Esophagus squamous epithelium (tissue), 5 donors: ENCODE data around the gene ENDOV. TPM values are rescaled to one million over a fixed set of nuclear protein-coding genes. Genes with fewer than 3 reads are reported as not detected.
A peak's percentile ranks its signal among the peaks of the same experiment; 100 is the strongest.

Source experiments
- DNase-seq: peaks from one replicate; lab custom pipeline; 2025; lab: John Stamatoyannopoulos, UW
- H3K27ac ChIP-seq, 4 donors: fragments of 200-600 bp; sonication (generic); one replicate each; pipeline ENCODE4 v1.5.1; 2016 to 2019; ENCODE audit warnings: mild to moderate bottlenecking in 1 of 4
- H3K27me3 ChIP-seq, 4 donors: fragments of 200-600 bp; sonication (generic); 1 replicate in 3 of 4; 2 replicates in 1 of 4; pipeline versions ENCODE4 v1.5.1 to v1.6.0; 2017 to 2021; ENCODE audit warnings: antibody characterized with exemption in 1 of 4
- H3K36me3 ChIP-seq, 3 donors: fragments of 200-600 bp; sonication (generic); one replicate each; pipeline ENCODE4 v1.5.1; 2016 to 2019
- H3K4me1 ChIP-seq, 3 donors: fragments of 200-600 bp; sonication (generic); one replicate each; pipeline ENCODE4 v1.5.1; 2017 to 2019
- H3K4me3 ChIP-seq, 4 donors: fragments of 200-600 bp; sonication (generic); 1 replicate in 3 of 4; 2 replicates in 1 of 4; pipeline ENCODE4 v1.5.1; 2016 to 2019; ENCODE audit warnings: mild to moderate bottlenecking in 2 of 4, moderate library complexity in 1 of 4
- H3K9me3 ChIP-seq, 3 donors: fragments of 200-600 bp; sonication (generic); one replicate each; pipeline ENCODE4 v1.5.1; 2016 to 2019
- CTCF ChIP-seq, 6 experiments: fragments of 450-650 bp in 4 of 6; fragments of 200-600 bp in 2 of 6; sonication (generic) in 2 of 6; IDR thresholded peaks; one replicate each; pipeline ENCODE4 v1.5.1; 2016 to 2019; ENCODE audit warnings: antibody characterized with exemption in 6 of 6, mild to moderate bottlenecking in 4 of 6, moderate library complexity in 4 of 6
- POLR2A ChIP-seq, 4 donors: fragments of 450-650 bp; IDR thresholded peaks; one replicate each; pipeline ENCODE4 v1.6.1; 2017; ENCODE audit warnings: antibody characterized with exemption in 4 of 4, mild to moderate bottlenecking in 4 of 4, moderate library complexity in 3 of 4
- WGBS, 2 donors: methylation state at CpG; one replicate each; pipeline ENCODE4 v1.1.5; 2018; 5-methylcytosine and 5-hydroxymethylcytosine counted together
- intact Hi-C: fragments of 100-400 bp; cut with DNase I; formaldehyde crosslinking; loops from one replicate; pipeline ENCODE4 v1.15.0; 2022
- total RNA-seq, 4 donors: library from RNA; depleted of rRNA; stranded (reverse); fragments of >200 nt; gene quantifications; one replicate each; pipeline ENCODE4 v1.1.0, GENCODE V29; 2016
- donor health status: DM: yes; HTN: yes; CAD: no.

The ENDOV gene
- total RNA-seq, 4 donors from 2014 or later: 7.4 to 16.0 (median 14.5) TPM

GRCh38 chr17:80451104-80451775 is 36.3 kb downstream of the ENDOV start:
- DNase-seq: no peak
- Histone ChIP-seq H3K27me3 (no peaks in the 10 kb centered on the region), H3K9me3 (no peaks in the 10 kb centered on the region), H3K36me3 (no peaks in the 10 kb centered on the region), H3K27ac (no peak overlapping the region), H3K4me1 (peaks cover 9 to 37% (median 13%) of the 10 kb centered on the region in 3 donors), H3K4me3 (no peak overlapping the region)
- intact Hi-C loops: no loop called here
- TF ChIP-seq POLR2A (IDR thresholded peaks at IDR 0.05): no peak
- WGBS, 2 donors: 81 to 91% methylated on average over 4 to 6 of the region's 9 CpGs

- Histone ChIP-seq H3K4me1 (peaks cover 11 to 48% (median 13%) of the 10 kb centered on the region in 3 donors), H3K27me3 (no peaks in the 10 kb centered on the region), H3K36me3 (no peaks in the 10 kb centered on the region), H3K27ac (no peak overlapping the region), H3K4me3 (no peak overlapping the region), H3K9me3 (no peaks in the 10 kb centered on the region)
- no peak for DNase-seq
- intact Hi-C loops: no loop called here
- TF ChIP-seq CTCF (IDR thresholded peaks at IDR 0.05) (no peak), POLR2A (IDR thresholded peaks at IDR 0.05) (no peak)
- 75 to 80% methylated on average over 2 of the region's 14 CpGs for WGBS, 2 donors
Observed at GRCh38 chr17:80452173-80452915, 37.4 kb downstream of the ENDOV start.

- H3K4me3 ChIP-seq: peak overlapping the region in 3 of 4 donors; percentile 69 to 79 (median 73)
- intact Hi-C loops: no loop called here
Observed at GRCh38 chr17:80453126-80453997, 38.4 kb downstream of the ENDOV start.

GRCh38 chr17:80453998-80454556 is 39.1 kb downstream of the ENDOV start:
- Histone ChIP-seq H3K27ac (peak overlapping the region; percentile 95 to 98 (median 97)), H3K27me3 (peaks cover 0 to 11% (median 0%) of the 10 kb centered on the region in 4 donors), H3K36me3 (no peaks in the 10 kb centered on the region), H3K4me1 (peaks cover 11 to 54% (median 13%) of the 10 kb centered on the region in 3 donors), H3K4me3 (peak overlapping the region; percentile 69 to 92 (median 76)), H3K9me3 (no peaks in the 10 kb centered on the region)
- TF ChIP-seq CTCF (IDR thresholded peaks at IDR 0.05) (no peak), POLR2A (IDR thresholded peaks at IDR 0.05) (no peak)
- 12 to 61% methylated on average over 12 to 20 of the region's 36 CpGs for WGBS, 2 donors
- no peak for DNase-seq
- intact Hi-C loops: no loop called here

More at GRCh38 chr17:80453126-80453997, 38.4 kb downstream of the ENDOV start:
- Histone ChIP-seq H3K9me3 (no peaks in the 10 kb centered on the region), H3K27ac (no peak overlapping the region), H3K4me1 (peaks cover 11 to 54% (median 13%) of the 10 kb centered on the region in 3 donors), H3K36me3 (no peaks in the 10 kb centered on the region), H3K27me3 (peaks cover 0 to 4% (median 0%) of the 10 kb centered on the region in 4 donors)
- WGBS, 2 donors: 64 to 72% methylated on average over 12 to 13 of the region's 19 CpGs
- no peak for DNase-seq
- TF ChIP-seq CTCF (IDR thresholded peaks at IDR 0.05): no peak
- no peak for TF ChIP-seq POLR2A (IDR thresholded peaks at IDR 0.05)
